Measurements from ENCODE around the gene GRK5. TPM values are rescaled to one million over a fixed set of nuclear protein-coding genes. Genes with fewer than 3 reads are reported as not detected.

The GRK5 gene
- total and polyA plus RNA-seq, 12 donors, result 9.3 to 96.4 (median 21.5) TPM

- Histone ChIP-seq H3K9me3 (replicated peaks in 1 of 3) (no peaks in the 10 kb centered on the region), H3K27ac (no peak overlapping the region), H3K4me3 (no peak overlapping the region), H3K27me3 (no peaks in the 10 kb centered on the region), H3K4me1 (replicated peaks in 1 of 2) (peaks cover 0 to 12% of the 10 kb centered on the region in 2 donors), H3K36me3 (replicated peaks in 1 of 2) (no peaks in the 10 kb centered on the region)
- TF ChIP-seq CTCF (IDR thresholded peaks at IDR 0.05), result no peak
- TF ChIP-seq POLR2A (IDR thresholded peaks at IDR 0.05), result no peak
- WGBS, 4 donors, result 82 to 87% (median 85%) methylated on average over 15 to 29 of the region's 29 CpGs
- intact Hi-C loops (cut with DNase I), result no loop called here
- DNase-seq, result peak in 4 of 7 donors; percentile 32 to 50 (median 40)
Measured at GRCh38 chr10:119377958-119378736, 170.8 kb downstream of the GRK5 start.

GRCh38 chr10:119378737-119379067, 171.3 kb downstream of the GRK5 start:
- 85 to 98% (median 92%) methylated on average over 6 to 8 of the region's 8 CpGs for WGBS, 4 donors
- Histone ChIP-seq H3K27me3 (no peaks in the 10 kb centered on the region), H3K4me3 (no peak overlapping the region), H3K36me3 (replicated peaks in 1 of 2) (no peaks in the 10 kb centered on the region), H3K27ac (no peak overlapping the region), H3K9me3 (replicated peaks in 1 of 3) (no peaks in the 10 kb centered on the region), H3K4me1 (replicated peaks in 1 of 2) (peaks cover 0 to 16% of the 10 kb centered on the region in 2 donors)
- TF ChIP-seq CTCF (IDR thresholded peaks at IDR 0.05), result no peak
- TF ChIP-seq POLR2A (IDR thresholded peaks at IDR 0.05), result no peak
- no peak for DNase-seq
- intact Hi-C loops (cut with DNase I), result no loop called here

- intact Hi-C loops (cut with DNase I), result no loop called here
- Histone ChIP-seq H3K27ac (no peak overlapping the region), H3K27me3 (no peaks in the 10 kb centered on the region), H3K4me1 (replicated peaks in 1 of 2) (peaks cover 0 to 19% of the 10 kb centered on the region in 2 donors), H3K9me3 (replicated peaks in 1 of 3) (no peaks in the 10 kb centered on the region), H3K36me3 (replicated peaks in 1 of 2) (no peaks in the 10 kb centered on the region), H3K4me3 (no peak overlapping the region)
- 92 to 96% (median 93%) methylated on average over 6 to 10 of the region's 10 CpGs for WGBS, 4 donors
- TF ChIP-seq CTCF (IDR thresholded peaks at IDR 0.05) (no peak), POLR2A (IDR thresholded peaks at IDR 0.05) (no peak)
- DNase-seq, result no peak
Measured at GRCh38 chr10:119379466-119380071, 172.2 kb downstream of the GRK5 start.

- 81 to 88% (median 83%) methylated on average over 11 of the region's 11 CpGs for WGBS, 4 donors
- intact Hi-C loops (cut with DNase I), result no loop called here
- Histone ChIP-seq H3K4me3 (no peak overlapping the region), H3K9me3 (replicated peaks in 1 of 3) (no peaks in the 10 kb centered on the region), H3K36me3 (replicated peaks in 1 of 2) (no peaks in the 10 kb centered on the region), H3K27me3 (no peaks in the 10 kb centered on the region), H3K27ac (peak overlapping the region in 2 of 5 donors; percentile 3 to 34), H3K4me1 (replicated peaks in 1 of 2) (peaks cover 0 to 12% of the 10 kb centered on the region in 2 donors)
- TF ChIP-seq CTCF (IDR thresholded peaks at IDR 0.05), result no peak
- no peak for TF ChIP-seq POLR2A (IDR thresholded peaks at IDR 0.05)
- DNase-seq, result no peak
Measured at GRCh38 chr10:119383174-119383856, 175.9 kb downstream of the GRK5 start.
